ENCODE data around the gene SFXN1.
A peak's percentile ranks its signal among the peaks of the same experiment; 100 is the strongest.

DNA sequence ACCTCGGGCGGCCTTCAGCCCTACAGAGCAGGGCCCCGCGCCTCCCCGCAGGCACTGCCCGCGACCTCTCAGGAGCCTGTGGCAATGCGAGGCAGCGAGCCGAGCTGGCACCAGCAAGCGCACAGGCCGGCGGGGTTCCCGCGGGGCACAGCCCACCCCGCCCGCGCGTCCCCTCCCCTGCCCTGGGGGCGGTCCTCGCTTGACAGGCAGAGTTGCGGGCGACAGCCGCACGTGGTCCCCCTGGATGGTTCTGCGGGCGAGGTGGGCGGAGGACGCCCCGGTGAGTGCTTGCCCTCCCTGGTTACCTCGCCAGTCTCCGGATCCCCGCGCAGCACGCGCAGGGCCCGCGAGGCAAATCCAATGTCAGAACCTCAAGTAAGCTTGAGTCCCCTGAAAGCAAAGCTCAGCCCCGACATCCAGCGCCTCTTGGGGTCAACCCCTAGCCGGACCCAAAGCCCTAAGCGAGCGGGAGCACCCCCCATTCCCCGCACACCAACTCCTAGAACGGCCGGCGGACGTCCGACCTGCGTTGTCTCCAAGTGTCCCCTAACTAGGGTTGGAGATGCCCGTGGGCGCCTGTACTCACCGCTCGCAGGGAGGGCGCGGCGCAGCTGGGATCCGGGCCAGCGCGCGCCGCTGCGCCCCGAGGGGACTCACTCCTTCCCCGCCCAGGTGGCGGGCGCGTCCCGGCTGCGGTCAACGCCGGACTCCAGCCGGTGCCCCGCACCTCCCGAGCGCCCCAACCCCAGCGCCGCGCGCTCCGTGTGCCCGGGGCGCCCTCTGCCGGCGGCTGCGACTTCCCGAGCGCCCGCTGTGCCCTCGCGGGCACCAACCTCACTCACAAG is 34.1 kb upstream of the SFXN1 start, which contains the start of gene DRD1:
- TF ChIP-seq TAF1 (conservative IDR thresholded peaks at IDR 0.05) (no peak), RXRA (IDR thresholded peaks at IDR 0.05) (peak in 1 of 2 donors; percentile 58), SP1 (IDR thresholded peaks at IDR 0.05) (no peak), FOXA1 (IDR thresholded peaks at IDR 0.05) (no peak), RAD21 (IDR thresholded peaks at IDR 0.05) (peak; percentile 59 to 72)
- TF ChIP-seq, protein P1, sequence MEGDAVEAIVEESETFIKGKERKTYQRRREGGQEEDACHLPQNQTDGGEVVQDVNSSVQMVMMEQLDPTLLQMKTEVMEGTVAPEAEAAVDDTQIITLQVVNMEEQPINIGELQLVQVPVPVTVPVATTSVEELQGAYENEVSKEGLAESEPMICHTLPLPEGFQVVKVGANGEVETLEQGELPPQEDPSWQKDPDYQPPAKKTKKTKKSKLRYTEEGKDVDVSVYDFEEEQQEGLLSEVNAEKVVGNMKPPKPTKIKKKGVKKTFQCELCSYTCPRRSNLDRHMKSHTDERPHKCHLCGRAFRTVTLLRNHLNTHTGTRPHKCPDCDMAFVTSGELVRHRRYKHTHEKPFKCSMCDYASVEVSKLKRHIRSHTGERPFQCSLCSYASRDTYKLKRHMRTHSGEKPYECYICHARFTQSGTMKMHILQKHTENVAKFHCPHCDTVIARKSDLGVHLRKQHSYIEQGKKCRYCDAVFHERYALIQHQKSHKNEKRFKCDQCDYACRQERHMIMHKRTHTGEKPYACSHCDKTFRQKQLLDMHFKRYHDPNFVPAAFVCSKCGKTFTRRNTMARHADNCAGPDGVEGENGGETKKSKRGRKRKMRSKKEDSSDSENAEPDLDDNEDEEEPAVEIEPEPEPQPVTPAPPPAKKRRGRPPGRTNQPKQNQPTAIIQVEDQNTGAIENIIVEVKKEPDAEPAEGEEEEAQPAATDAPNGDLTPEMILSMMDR (IDR thresholded peaks at IDR 0.05; ENCODE audit: low read depth, low read length, missing input control): peak; percentile 60
- TF ChIP-seq, protein P2, sequence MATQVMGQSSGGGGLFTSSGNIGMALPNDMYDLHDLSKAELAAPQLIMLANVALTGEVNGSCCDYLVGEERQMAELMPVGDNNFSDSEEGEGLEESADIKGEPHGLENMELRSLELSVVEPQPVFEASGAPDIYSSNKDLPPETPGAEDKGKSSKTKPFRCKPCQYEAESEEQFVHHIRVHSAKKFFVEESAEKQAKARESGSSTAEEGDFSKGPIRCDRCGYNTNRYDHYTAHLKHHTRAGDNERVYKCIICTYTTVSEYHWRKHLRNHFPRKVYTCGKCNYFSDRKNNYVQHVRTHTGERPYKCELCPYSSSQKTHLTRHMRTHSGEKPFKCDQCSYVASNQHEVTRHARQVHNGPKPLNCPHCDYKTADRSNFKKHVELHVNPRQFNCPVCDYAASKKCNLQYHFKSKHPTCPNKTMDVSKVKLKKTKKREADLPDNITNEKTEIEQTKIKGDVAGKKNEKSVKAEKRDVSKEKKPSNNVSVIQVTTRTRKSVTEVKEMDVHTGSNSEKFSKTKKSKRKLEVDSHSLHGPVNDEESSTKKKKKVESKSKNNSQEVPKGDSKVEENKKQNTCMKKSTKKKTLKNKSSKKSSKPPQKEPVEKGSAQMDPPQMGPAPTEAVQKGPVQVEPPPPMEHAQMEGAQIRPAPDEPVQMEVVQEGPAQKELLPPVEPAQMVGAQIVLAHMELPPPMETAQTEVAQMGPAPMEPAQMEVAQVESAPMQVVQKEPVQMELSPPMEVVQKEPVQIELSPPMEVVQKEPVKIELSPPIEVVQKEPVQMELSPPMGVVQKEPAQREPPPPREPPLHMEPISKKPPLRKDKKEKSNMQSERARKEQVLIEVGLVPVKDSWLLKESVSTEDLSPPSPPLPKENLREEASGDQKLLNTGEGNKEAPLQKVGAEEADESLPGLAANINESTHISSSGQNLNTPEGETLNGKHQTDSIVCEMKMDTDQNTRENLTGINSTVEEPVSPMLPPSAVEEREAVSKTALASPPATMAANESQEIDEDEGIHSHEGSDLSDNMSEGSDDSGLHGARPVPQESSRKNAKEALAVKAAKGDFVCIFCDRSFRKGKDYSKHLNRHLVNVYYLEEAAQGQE (IDR thresholded peaks at IDR 0.05): no peak
- TF ChIP-seq, protein P3, sequence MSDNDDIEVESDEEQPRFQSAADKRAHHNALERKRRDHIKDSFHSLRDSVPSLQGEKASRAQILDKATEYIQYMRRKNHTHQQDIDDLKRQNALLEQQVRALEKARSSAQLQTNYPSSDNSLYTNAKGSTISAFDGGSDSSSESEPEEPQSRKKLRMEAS (IDR thresholded peaks at IDR 0.05): no peak

All from liver (tissue), 3 donors.